C4-2B (cell line): ENCODE results near the gene CDK14.

Experiments used
- CTCF ChIP-seq: fragments of 450-650 bp; conservative IDR thresholded peaks from 2 replicates; pipeline ENCODE4 v1.5.1; 2017; ENCODE audit warnings: mild to moderate bottlenecking
- ZFX ChIP-seq: fragments of 450-650 bp; IDR thresholded peaks from 2 replicates; pipeline ENCODE4 v1.6.1; 2017

DNA sequence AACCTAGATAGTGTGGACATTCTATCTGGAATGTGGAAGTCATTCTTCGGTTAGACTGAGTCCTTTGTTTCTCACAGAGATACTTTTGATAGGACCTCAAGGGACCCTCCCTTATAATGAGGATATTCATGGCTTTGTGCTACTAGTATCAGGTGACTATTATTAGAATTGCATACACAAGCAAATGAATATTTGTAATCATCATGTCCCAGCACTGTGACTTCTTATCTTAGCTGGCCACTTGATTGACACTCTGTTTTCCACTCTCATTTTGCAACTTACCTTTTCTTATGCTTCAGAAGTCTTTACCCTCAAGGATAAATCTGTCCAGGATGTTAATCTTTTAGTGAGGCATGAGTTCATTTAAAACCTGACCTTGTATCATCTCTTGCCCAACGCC lies 399.9 kb downstream of the CDK14 start:
- TF ChIP-seq CTCF (no peak), ZFX (no peak)
